ENCODE data around the gene SETD3.

Gene SETD3

GRCh38 chr14:99479906-99480869 lies at the start of gene SETD3:
Gene SETD3, minus strand, starts transcription at chr14:99480859. Its CDS starts 15,054 bp downstream, at chr14:99465805.
- TF ChIP-seq ZFX (IDR thresholded peaks at IDR 0.05) (peak; percentile 81), CTCF (conservative IDR thresholded peaks at IDR 0.05) (no peak; the same call in 1 of the 2 replicates)

GRCh38 chr14:99529899-99530298 lies 49.2 kb upstream of the SETD3 start:
- TF ChIP-seq CTCF (conservative IDR thresholded peaks at IDR 0.05), result no peak
- TF ChIP-seq ZFX (IDR thresholded peaks at IDR 0.05), result no peak
- no peak overlapping the region; the same call in 1 of the 2 replicates for H3K27ac ChIP-seq

More at GRCh38 chr14:99479906-99480869, at the start of gene SETD3:
- H3K27ac ChIP-seq, result peak within 1 kb of the TSS; percentile 85

GRCh38 chr14:99527427-99528076 lies 46.9 kb upstream of the SETD3 start:
- peak overlapping the region; percentile 59 for H3K27ac ChIP-seq
- TF ChIP-seq CTCF (conservative IDR thresholded peaks at IDR 0.05) (no peak), ZFX (IDR thresholded peaks at IDR 0.05) (no peak)

- H3K27ac ChIP-seq, result peak overlapping the region; percentile 59
- TF ChIP-seq CTCF (conservative IDR thresholded peaks at IDR 0.05) (no peak), ZFX (IDR thresholded peaks at IDR 0.05) (no peak)
These were observed 46.4 kb upstream of the SETD3 start for GRCh38 chr14:99527026-99527425.

GRCh38 chr14:99525699-99526080 lies 45.0 kb upstream of the SETD3 start:
- peak overlapping the region; percentile 59 for H3K27ac ChIP-seq
- TF ChIP-seq CTCF (conservative IDR thresholded peaks at IDR 0.05), result no peak

GRCh38 chr14:99524804-99525698 lies 44.4 kb upstream of the SETD3 start:
- no peak for TF ChIP-seq ZFX (IDR thresholded peaks at IDR 0.05)
- TF ChIP-seq CTCF (conservative IDR thresholded peaks at IDR 0.05), result no peak; the same call in 1 of the 2 replicates
- peak overlapping the region; percentile 59 for H3K27ac ChIP-seq
